Retina (tissue), 1 donor: ENCODE data around the gene ACER3.
"Not testable (repeated sequence)": the region's sequence is repeated elsewhere in the genome, so short reads cannot be mapped to it uniquely, and the experiment has no call there.

Source experiments
- DNase-seq: peaks from one replicate; pipeline ENCODE4 v3.0.0-alpha.2; 2016

Gene ACER3

DNA sequence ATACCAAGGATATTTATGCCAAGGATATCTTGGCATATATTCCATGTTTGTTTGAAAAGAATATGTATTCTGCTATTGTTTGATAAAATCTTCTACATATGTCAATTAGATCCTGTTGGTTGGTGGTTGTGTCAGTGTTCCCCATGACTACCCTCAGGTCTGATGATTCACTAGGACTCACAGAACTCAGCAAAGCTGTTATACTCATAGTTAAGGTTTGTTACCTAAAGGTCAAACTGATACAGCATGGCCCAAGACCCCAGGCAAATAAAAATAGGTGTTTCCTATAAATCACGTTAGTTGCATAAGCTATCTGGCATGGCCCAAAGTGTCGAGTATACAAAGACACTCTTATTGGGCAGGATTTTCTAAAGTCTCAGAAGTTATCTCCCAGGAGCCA is 143.2 kb downstream of the ACER3 start:
- DNase-seq, result no peak

DNA sequence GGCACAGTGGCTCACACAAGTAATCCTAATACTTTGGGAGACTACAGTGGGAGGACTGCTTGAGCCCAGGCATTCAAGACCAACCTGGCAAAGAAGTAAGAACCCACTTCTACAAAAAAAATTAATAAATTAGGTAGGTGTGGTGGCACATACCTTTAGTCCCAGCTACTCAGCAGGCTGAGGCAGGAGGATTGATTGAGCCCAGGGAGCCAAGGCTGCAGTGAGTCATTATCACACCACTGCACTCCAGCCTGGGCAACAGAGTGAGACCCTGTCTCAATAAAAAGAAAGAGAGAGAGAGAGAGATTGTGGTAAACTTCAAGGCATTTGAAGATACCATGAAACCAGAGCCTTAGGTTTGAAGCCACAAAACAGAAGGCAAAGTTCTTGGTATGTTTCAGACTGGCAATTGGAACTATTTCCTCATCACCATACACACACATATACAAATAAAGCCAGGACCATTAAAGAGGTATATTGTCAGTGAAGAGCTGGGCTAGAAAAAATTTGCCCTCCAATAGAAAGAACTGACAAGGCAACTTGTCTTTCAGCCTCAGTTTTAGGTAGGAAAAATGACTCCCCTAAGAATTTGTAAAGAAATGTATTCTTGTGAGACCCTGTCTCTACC is 148.9 kb downstream of the ACER3 start:
- no peak for DNase-seq

DNA sequence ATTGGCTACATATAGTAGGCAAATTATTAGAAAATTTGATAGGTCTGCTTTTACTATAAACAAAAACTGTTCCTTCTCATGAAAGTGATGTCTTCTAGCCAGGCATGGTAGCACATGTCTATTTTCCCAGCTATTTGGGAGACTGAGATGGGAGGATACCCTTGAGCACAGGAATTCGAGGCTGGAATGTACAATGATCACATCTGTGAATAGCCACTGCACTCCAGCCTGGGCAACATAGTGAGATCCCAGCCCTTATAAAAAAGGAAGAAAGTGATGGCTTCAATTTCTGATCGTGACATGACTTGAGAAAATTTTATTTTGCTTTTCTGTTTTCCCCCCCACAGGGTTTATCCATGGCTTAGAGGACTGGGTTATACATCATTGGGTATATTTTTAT is 154.0 kb downstream of the ACER3 start:
- no peak for DNase-seq

DNA sequence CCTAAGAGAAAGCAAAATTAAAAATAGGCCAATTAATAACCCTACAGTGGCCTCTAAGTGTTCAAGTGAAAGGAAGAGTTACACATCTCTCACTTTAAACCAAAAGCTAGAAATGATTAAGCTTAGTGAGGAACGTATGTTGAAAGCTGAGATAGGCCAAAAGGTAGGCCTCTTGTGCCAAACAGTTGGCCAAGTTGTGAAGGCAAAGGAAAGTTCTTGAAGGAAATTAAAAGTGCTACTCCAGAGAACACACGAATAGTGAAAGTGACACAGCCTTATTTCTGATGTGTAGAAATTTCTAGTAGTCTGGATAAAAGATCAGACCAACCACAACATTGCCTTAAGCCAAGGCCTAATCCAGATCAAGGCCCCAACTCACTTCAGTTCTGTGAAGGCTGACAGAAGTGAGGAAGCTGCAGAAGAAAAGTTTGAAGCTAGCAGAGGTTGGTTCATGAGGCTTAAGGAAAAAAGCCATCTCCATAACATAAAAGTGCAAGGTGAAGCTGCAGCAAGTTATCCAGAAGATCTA is 157.7 kb downstream of the ACER3 start:
- not testable (repeated sequence) for DNase-seq

DNA sequence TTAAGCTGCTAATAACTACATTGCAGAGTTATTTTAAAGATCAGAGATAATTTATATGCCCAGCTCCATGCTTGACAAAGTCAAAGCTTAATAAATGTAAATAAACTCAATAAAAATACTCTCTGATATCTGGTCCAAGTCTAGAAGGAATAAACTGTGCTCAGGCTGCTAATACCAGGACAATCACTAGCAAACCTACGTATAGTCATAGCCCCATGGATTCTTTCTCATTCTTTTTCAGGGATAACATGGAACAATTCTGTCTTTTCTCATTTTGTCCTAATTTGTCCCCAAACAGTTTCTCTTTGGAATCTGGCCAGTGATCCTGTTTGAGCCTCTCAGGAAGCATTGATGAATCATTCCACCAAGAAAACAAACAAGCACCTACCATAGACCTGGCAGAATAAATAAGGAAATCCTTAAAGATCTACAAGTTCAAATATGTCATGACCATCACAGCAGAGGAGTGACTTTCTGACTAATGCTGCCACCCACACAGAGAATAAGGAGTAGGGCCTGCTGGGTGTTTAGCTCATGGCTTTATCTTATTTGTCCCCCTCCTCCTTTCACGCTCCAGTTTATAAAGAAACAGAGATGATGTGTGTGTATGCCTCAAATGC is 159.4 kb downstream of the ACER3 start:
- no peak for DNase-seq

DNA sequence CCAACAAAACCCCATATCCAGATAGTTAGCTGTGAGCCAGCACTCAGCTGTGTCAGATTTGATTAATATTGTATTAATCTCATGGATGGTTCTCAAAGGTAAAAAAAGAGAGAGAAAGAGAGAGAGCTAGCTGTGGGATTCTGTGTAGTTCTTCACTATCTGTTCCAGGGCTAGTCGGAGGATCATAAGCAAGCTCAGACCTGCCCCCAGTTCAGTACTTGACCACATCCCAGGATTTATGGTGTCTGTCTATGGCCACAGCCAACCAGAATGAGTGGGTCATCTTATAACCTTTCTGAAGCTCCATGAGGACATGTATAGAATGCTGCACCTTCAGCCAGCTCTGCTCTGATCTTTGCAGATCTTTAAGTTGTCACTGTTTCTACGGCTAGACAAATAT is 160.0 kb downstream of the ACER3 start:
- DNase-seq, result no peak

DNA sequence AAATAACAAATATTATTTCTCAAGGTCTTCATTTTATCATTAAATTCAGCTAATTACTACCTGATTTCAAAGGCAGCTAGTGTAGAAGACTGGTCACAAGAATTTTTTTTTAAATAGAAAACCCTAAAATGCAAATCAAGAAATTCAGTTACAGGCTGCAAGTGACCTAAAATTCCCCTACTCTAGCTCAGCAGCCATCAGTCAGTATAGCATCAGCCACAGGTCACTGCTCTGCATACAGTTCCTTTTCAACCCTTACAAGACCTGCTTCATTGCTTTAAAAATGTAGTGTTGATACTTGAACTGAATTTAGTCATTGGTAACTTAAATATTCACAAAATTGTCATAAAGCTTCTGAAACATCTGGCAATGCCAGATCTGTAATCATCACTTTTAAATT is 164.0 kb downstream of the ACER3 start:
- no peak for DNase-seq

DNA sequence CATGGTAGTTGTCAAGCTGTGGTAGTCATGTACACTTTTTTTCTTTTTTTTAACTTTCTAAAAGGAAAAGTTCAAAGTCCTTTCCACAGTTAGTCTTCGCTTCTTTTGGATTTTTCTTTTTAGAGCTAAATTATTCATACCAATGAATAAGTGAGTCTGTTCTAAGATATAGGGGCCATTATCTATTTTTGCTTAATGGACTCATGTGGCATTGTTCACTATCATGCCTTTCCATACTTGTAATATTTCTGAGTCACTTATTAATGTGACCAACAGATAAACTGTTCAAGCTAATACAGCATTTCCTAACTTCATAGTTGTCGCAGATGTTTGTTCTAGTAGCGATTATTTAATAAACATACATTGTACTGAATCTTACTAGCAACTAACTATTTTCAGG is 165.5 kb downstream of the ACER3 start:
- no peak for DNase-seq

DNA sequence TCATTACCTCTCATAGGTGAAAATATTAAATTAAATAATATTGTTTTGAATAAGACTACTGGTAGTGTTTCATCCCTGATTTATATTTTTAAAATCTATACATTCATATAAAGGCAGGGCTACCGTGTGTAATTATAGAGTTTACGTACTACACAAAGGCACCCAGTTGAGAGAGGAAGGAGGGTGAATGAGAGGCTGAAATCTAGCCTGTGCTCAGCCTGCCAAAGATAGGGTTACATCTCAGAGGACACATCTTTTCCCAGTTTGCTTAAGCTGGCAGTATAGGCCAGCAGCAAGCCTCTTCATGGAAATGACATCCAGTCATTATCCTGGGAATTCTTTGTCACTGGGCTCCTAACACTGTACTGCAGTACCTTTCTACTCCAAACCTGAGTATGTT is 166.0 kb downstream of the ACER3 start:
- DNase-seq, result no peak

DNA sequence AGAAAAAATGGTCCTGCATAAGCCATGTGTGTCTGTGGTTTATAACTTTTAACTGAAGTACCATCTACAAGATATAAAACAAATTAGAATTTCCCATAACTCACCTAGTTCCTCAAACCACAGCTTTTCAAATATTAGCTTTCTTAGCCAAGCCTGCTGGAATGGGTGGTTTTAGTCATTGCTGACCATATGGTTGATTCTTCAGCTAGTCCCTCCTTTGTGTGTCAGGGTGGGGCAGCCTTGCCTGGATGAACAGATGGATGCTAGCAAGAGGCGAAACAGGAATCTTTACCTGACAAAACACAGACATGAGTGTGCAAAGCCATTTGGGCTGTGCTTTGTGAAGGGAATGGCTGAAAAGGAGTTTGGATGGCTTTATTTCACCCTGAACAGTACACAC is 166.6 kb downstream of the ACER3 start:
- DNase-seq, result no peak

DNA sequence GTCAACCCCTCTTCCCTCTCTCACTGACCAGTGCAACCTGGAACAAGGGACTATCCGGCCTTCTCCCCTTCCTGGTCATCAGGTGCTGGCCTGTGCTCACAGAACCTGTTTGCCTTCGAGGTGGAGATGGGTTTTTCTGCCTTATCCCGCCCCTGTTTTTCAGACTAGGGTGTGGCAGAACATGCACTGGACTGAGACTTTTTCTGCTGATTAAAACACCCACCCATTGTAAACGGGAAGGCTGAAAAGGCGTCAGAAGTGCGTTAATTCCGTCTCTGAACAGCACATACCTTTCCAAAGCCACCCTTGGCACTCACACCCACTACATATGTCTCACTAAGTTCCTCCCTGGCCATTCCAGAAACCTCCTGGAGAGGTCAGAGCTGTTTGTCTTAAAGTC is 169.1 kb downstream of the ACER3 start:
- no peak for DNase-seq

DNA sequence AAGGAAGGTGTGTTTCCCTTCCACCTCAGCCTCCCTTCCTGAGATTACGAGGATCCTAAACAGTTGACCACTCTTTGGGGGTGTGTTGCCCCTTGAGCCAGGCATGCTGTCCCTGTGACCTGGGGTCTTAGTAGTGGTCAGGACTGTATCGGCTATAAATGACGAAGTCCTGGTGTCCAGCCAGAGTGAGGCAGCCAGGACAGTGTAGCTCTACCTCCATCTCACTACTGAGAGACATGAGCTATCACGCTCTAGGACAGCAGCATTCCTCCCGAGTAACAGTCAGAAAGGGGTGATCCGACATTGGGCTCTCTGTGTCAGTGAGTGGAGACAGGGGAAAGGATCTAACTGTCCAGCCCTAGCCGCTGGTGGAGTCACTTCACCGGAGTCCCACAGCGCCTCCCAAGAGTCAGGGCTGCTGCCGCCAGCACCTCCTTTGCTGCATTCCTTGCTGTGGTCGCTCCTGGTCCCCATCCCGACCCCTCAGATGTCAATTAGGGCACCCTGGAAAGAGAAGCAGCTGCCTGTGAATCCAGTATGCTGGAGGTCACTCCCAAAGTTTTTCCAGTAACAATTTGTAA is 170.2 kb downstream of the ACER3 start:
- no peak for DNase-seq

DNA sequence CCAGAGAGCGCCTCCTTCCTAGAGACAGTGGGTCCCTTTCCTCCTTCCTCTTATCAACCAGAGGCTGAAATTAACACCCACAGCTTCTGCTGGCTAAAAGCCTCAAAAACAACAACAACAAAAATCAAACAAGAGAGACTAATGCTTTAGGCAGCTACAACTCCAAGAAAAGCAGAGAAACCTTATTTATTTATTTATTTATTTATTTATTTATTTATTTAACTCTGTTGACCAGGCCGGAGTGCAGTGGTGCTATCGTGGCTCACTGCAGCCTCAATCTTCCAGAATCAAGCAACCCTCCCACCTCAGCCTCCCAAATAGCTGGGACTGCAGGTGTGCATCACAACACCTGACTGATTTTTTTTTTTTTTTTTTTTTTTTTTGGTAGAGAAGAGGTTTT is 170.9 kb downstream of the ACER3 start:
- DNase-seq, result no peak

DNA sequence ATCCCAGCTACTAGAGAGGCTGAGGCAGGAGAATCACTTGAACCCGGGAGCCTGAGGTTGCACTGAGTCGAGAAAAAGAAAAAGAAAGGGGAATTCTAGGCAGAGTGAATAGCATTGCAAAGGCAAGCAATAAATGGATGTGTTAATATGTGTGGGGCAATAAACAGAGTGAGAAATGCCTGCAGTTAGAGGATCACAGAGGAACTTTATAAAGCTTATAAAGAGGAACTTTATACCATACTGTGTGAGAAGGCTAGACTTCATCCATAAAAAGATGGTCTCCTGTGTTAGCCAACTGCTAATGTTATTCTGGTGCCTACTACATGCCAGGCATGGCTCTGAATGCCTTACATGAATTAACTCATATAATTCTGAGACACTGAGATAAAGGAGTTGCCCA is 174.3 kb downstream of the ACER3 start:
- DNase-seq, result no peak

DNA sequence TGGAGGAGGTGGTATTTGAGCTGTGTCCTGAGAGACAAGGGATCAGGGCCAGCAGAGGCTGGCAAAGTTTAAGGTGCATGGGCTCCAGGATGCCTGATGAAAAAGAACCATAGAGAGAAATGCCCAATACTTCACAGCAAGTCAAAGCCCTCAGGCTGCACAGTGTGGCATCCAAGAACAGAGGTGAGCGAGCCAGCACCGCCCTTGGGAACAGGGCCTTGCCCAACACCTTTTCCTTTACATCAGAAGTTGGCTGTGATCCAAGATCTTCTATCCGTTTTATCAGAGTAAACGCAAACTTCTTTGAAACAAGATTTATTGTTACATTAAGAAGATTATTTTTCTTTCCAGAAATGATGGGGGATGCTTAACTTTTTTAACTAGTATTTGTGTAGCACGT is 174.9 kb downstream of the ACER3 start:
- DNase-seq, result no peak

DNA sequence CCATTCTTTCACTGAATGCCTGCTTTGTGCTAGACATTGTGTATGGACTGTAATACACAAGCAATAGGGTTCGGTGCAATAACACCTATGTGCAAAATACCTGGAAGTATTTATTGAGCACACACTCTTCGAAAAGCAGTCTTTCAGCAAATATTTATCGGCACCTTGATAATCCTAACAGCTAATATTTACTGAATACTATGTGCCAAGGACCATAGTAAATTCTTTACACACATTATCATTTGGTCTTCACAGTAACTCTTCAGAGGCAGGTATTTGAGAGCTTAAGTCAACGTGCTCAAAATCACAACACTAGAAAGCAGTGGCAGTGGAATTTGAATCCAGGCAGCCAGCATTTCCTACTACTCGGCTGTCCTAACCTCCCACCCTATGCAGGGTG is 175.7 kb downstream of the ACER3 start:
- DNase-seq, result no peak

DNA sequence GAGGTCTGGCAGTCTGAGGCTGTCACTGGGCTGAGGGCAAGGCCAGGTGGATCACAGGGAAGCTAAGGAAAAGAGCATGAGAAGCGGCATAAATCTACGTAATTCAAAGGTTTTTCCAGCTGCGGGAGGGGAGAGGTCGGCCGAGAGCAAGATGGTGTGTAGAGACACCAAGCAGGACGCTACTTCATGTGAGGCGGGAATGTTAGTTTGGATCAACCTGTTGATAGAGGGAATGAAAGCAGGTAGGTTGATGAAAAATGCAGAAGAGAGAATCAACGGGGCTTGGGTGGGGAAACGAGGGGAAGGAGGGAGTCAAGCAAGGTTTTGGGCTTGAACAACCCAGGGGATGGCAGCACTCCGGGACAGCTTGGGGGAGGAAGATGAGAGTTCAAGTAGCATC is 176.3 kb downstream of the ACER3 start:
- no peak for DNase-seq

DNA sequence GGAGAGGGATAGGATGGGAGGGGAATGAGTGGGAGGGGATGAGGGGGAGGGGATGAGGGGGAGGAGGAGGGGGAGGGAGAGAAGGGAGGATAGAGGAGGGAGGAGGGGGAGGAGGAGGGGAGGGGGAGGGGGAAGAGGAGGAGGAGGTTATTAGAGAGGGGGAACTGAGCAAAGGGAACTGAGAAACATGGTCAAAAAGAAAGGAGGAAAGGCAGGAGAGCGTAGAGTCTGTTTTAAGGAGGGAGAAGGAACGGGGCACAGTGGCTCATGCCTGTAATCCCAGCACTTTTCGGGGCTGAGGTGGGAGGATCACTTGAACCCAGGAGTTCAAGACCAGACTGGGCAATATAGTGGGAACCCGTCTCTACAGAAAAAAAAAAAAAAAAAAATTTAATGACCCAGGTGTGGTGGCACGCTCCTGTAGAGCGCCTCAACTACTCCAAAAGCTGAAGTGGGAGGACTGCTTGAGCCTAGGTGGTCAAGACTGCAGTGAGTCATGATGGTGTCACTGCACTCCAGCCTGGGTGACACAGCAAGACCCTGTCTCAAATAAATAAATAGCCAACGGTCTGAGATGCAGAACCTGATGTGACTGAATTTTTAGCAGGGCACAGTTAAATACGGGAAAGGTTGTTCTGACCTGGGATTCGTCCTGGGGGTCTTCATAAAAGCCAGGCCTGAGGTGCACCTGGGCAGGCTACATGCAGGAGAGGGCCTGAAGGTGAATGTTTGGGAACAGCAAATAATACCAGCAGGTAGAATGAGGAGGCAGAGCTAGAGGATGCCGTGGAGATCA is 177.5 kb downstream of the ACER3 start:
- no peak for DNase-seq

DNA sequence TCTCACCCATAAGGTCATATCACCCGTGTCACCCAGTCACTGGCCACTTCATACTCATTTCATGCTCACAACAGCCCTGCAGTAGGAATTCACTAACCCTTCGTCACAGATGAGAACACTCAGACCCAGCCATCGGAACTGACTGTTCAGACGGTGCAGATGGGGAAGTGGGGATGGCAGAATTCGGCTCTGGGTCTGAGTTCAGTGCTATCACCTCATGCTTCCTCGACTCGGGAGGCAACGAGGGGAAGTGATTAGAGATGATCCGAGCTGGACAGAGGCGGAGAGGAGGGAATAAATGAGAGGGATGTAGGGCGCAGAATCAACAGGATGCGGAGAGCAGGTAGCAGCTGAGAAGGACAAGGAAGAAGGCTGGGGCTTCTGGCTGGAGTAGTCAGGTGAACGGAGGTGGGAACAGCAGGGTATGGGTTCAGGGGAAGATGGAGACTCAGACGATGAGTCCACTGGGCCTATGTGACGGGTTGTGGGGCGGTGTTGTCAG is 178.2 kb downstream of the ACER3 start:
- DNase-seq, result no peak

DNA sequence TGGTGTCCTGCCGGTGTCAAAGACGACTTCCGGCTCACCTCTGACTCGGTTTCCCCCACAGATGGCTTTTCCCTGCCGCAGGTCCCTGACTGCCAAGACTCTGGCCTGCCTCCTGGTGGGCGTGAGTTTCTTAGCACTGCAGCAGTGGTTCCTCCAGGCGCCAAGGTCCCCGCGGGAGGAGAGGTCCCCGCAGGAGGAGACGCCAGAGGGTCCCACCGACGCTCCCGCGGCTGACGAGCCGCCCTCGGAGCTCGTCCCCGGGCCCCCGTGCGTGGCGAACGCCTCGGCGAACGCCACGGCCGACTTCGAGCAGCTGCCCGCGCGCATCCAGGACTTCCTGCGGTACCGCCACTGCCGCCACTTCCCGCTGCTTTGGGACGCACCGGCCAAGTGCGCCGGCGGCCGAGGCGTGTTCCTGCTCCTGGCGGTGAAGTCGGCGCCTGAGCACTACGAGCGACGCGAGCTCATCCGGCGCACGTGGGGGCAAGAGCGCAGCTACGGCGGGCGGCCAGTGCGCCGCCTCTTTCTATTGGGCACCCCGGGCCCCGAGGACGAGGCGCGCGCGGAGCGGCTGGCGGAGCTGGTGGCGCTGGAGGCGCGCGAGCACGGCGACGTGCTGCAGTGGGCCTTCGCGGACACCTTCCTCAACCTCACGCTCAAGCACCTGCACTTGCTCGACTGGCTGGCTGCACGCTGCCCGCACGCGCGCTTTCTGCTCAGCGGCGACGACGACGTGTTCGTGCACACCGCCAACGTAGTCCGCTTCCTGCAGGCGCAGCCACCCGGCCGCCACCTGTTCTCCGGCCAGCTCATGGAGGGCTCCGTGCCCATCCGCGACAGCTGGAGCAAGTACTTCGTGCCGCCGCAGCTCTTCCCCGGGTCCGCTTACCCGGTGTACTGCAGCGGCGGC is 179.0 kb downstream of the ACER3 start:
- peak; percentile 84 for DNase-seq

DNA sequence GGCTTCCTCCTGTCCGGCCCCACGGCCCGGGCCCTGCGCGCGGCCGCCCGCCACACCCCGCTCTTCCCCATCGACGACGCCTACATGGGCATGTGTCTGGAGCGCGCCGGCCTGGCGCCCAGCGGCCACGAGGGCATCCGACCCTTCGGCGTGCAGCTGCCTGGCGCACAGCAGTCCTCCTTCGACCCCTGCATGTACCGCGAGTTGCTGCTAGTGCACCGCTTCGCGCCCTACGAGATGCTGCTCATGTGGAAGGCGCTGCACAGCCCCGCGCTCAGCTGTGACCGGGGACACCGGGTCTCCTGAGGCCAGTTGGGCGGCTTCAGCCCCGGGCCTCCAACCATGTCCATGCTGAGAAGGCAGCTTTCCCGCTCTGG is 179.7 kb downstream of the ACER3 start:
- DNase-seq, result no peak

DNA sequence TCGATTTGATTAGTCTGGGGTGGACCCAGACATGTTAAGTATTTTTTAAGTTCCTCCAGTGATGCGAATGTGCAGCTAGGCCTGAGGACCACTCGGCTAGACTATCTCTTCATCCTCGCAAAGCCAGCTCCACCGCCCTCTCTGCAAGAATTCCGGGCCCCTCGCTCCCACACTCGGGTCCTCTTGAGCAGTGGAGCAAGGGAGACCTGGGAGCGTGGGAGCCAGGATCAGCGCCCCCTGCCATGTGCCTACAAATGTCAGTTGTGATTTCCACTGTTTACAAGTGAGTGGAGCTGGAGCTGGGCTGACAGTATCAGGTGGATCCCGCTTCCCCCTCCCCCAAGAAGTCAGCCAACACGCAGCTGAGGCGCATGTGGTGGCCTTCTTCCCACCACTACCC is 180.2 kb downstream of the ACER3 start:
- DNase-seq, result no peak
